Neural progenitor cell (in vitro differentiated cells): ENCODE measurements around the gene NHEJ1.

Experiments
- CTCF ChIP-seq: fragments of 200-600 bp; sonication (generic); IDR thresholded peaks from 2 replicates; pipeline ENCODE4 v1.5.1; 2017; ENCODE audit warnings: antibody characterized with exemption, mild to moderate bottlenecking
- EZH2phosphoT487 ChIP-seq: fragments of 200-600 bp; sonication (generic); IDR thresholded peaks from 2 replicates; pipeline ENCODE4 v1.6.1; 2017; ENCODE audit warnings: antibody characterized with exemption

GRCh38 chr2:219171231-219171651, 10.6 kb upstream of the NHEJ1 start:
- TF ChIP-seq CTCF, result peak; percentile 78
- no peak for TF ChIP-seq EZH2phosphoT487
